ENCODE results near the gene RPS18. TPM values are rescaled to one million over a fixed set of nuclear protein-coding genes. Genes with fewer than 3 reads are reported as not detected.

Gene RPS18
- total RNA-seq, 3 donors from 2014 or later (not counting 1 experiment from before 2014, with no cell fraction given): 1,182 to 1,707 (median 1,500) TPM

GRCh38 chr6:33321227-33321626 lies 49.4 kb downstream of the RPS18 start:
- ATAC-seq (no peak), DNase-seq (no peak)
- H3K27me3 Mint-ChIP-seq (ENCODE audit: low read depth in 2 of 2): no peaks in the 10 kb centered on the region
- H3K4me1 Mint-ChIP-seq: peaks cover 64 to 75% of the 10 kb centered on the region in 2 donors
- H3K4me3 Mint-ChIP-seq: peak overlapping the region; percentile 86
- intact Hi-C loops (cut with micrococcal nuclease): no loop called here
- H3K4me3 ChIP-seq (ENCODE audit: low read length): no peak overlapping the region
- peaks cover 25% of the 10 kb centered on the region for H3K36me3 Mint-ChIP-seq
- no peaks in the 10 kb centered on the region for H3K27me3 ChIP-seq (ENCODE audit: control insufficient read depth, insufficient read depth, low read length)
- H3K27ac ChIP-seq (ENCODE audit: low read length): peak overlapping the region; percentile 85
- peaks cover 33% of the 10 kb centered on the region for H3K36me3 ChIP-seq (ENCODE audit: control insufficient read depth, insufficient read depth, low read length)
- no peak for TF ChIP-seq CTCF (IDR thresholded peaks at IDR 0.05)
- no peaks in the 10 kb centered on the region for H3K9me3 Mint-ChIP-seq
- H3K27ac Mint-ChIP-seq: peak overlapping the region; percentile 98
- no peaks in the 10 kb centered on the region for H3K9me3 ChIP-seq (ENCODE audit: control insufficient read depth, insufficient read depth, low read length)
- peaks cover 64% of the 10 kb centered on the region for H3K4me1 ChIP-seq (ENCODE audit: control insufficient read depth, insufficient read depth, low read length)
- WGBS (ENCODE audit: insufficient coverage): 91% methylated on average over 9 of the region's 9 CpGs

GRCh38 chr6:33323623-33323948 lies 51.7 kb downstream of the RPS18 start:
- Histone ChIP-seq H3K27me3 (ENCODE audit: control insufficient read depth, insufficient read depth, low read length) (no peaks in the 10 kb centered on the region), H3K4me3 (ENCODE audit: low read length) (peak overlapping the region; percentile 67), H3K4me1 (ENCODE audit: control insufficient read depth, insufficient read depth, low read length) (peaks cover 46% of the 10 kb centered on the region), H3K9me3 (ENCODE audit: control insufficient read depth, insufficient read depth, low read length) (no peaks in the 10 kb centered on the region), H3K36me3 (ENCODE audit: control insufficient read depth, insufficient read depth, low read length) (peaks cover 29% of the 10 kb centered on the region), H3K27ac (ENCODE audit: low read length) (peak overlapping the region; percentile 85)
- peaks cover 18% of the 10 kb centered on the region for H3K36me3 Mint-ChIP-seq
- no peak for TF ChIP-seq CTCF (IDR thresholded peaks at IDR 0.05)
- ATAC-seq: no peak
- peak overlapping the region; percentile 99 for H3K4me3 Mint-ChIP-seq
- peak overlapping the region; percentile 98 for H3K27ac Mint-ChIP-seq
- H3K9me3 Mint-ChIP-seq: no peaks in the 10 kb centered on the region
- H3K4me1 Mint-ChIP-seq: peaks cover 50 to 57% of the 10 kb centered on the region in 2 donors
- H3K27me3 Mint-ChIP-seq (ENCODE audit: low read depth in 2 of 2): no peaks in the 10 kb centered on the region
- DNase-seq: no peak
- 1% methylated on average over 12 of the region's 12 CpGs for WGBS (ENCODE audit: insufficient coverage)
- intact Hi-C loops (cut with micrococcal nuclease): loop anchor here (1.0 kb wide), 4 partner anchors 22 to 87 kb away; partner anchors contain the start of genes KIFC1, PFDN6 and WDR46

- TF ChIP-seq CTCF (IDR thresholded peaks at IDR 0.05): no peak
- Histone ChIP-seq H3K27ac (ENCODE audit: low read length) (peak overlapping the region; percentile 85), H3K4me3 (ENCODE audit: low read length) (peak overlapping the region; percentile 67), H3K9me3 (ENCODE audit: control insufficient read depth, insufficient read depth, low read length) (no peaks in the 10 kb centered on the region), H3K36me3 (ENCODE audit: control insufficient read depth, insufficient read depth, low read length) (peaks cover 24% of the 10 kb centered on the region), H3K4me1 (ENCODE audit: control insufficient read depth, insufficient read depth, low read length) (peaks cover 40% of the 10 kb centered on the region), H3K27me3 (ENCODE audit: control insufficient read depth, insufficient read depth, low read length) (no peaks in the 10 kb centered on the region)
- Mint-ChIP-seq H3K36me3 (peaks cover 13% of the 10 kb centered on the region), H3K4me3 (peak overlapping the region; percentile 99), H3K9me3 (no peaks in the 10 kb centered on the region), H3K27ac (peak overlapping the region; percentile 98), H3K27me3 (ENCODE audit: low read depth in 2 of 2) (no peaks in the 10 kb centered on the region), H3K4me1 (peaks cover 44 to 51% of the 10 kb centered on the region in 2 donors)
- DNase-seq (no peak), ATAC-seq (no peak)
- intact Hi-C loops (cut with micrococcal nuclease): no loop called here
- WGBS (ENCODE audit: insufficient coverage): 11% methylated on average over 5 of the region's 7 CpGs
Observed at GRCh38 chr6:33324125-33324524, 52.2 kb downstream of the RPS18 start.

Other genes with a start within 250 kb of the RPS18 start
- 100 to 1,000 TPM in 1 of 3 donors, 10 to 100 TPM in 2; 43.1 to 135 (median 73.5) TPM for gene HLA-DPA1, start 198.4 kb upstream of the RPS18 start, total RNA-seq
- 100 to 1,000 TPM in 1 of 3 donors, 10 to 100 TPM in 2; 55.2 to 131 (median 77.1) TPM for gene HLA-DPB1, start 196.1 kb upstream of the RPS18 start, total RNA-seq
- gene COL11A2, start 79.6 kb upstream of the RPS18 start, total RNA-seq: 1 to 10 TPM in 1 of 3 donors, under 1 TPM in 2; 0.93 to 2.0 (median 0.94) TPM
- 10 to 100 TPM; 72.3 to 96.4 (median 73.9) TPM for gene RXRB, start 71.4 kb upstream of the RPS18 start, total RNA-seq
- gene SLC39A7, start 71.2 kb upstream of the RPS18 start, total RNA-seq: 10 to 100 TPM; 38.9 to 45.7 (median 45.6) TPM
- gene HSD17B8, start 67.4 kb upstream of the RPS18 start, total RNA-seq: 1 to 10 TPM; 5.4 to 7.7 (median 6.8) TPM
- gene RING1, start 63.6 kb upstream of the RPS18 start, total RNA-seq: 10 to 100 TPM; 34.5 to 40.3 (median 36.5) TPM
- gene VPS52, start 199 bp upstream of the RPS18 start, total RNA-seq: 100 to 1,000 TPM in 1 of 3 donors, 10 to 100 TPM in 2; 98.0 to 112 (median 99.4) TPM
- gene B3GALT4, start 5.0 kb downstream of the RPS18 start, total RNA-seq: 10 to 100 TPM; 22.7 to 24.1 (median 23.1) TPM
- 10 to 100 TPM; 33.6 to 56.3 (median 47.0) TPM for gene WDR46, start 17.2 kb downstream of the RPS18 start, total RNA-seq
- 10 to 100 TPM; 19.2 to 26.5 (median 22.7) TPM for gene PFDN6, start 17.5 kb downstream of the RPS18 start, total RNA-seq
- 10 to 100 TPM; 80.7 to 91.4 (median 84.9) TPM for gene RGL2, start 26.9 kb downstream of the RPS18 start, total RNA-seq
- gene TAPBP, start 42.0 kb downstream of the RPS18 start, total RNA-seq: 100 to 1,000 TPM; 404 to 457 (median 446) TPM
- gene ZBTB22, start 45.7 kb downstream of the RPS18 start, total RNA-seq: 10 to 100 TPM; 20.4 to 34.0 (median 25.9) TPM
- gene DAXX, start 50.9 kb downstream of the RPS18 start, total RNA-seq: 10 to 100 TPM; 50.7 to 76.7 (median 51.6) TPM
- gene KIFC1, start 119.7 kb downstream of the RPS18 start, total RNA-seq: 1 to 10 TPM; 2.7 to 4.6 (median 3.3) TPM
- 100 to 1,000 TPM; 262 to 392 (median 322) TPM for gene PHF1, start 138.9 kb downstream of the RPS18 start, total RNA-seq
- 100 to 1,000 TPM; 166 to 186 (median 184) TPM for gene CUTA, start 146.0 kb downstream of the RPS18 start, total RNA-seq
- 10 to 100 TPM; 43.5 to 61.6 (median 55.8) TPM for gene SYNGAP1, start 148.0 kb downstream of the RPS18 start, total RNA-seq
- gene ZBTB9, start 182.5 kb downstream of the RPS18 start, total RNA-seq: 1 to 10 TPM; 3.8 to 5.1 (median 3.9) TPM

Measured in natural killer cell (primary cell).